ENCODE results near the gene HOATZ. TPM values are rescaled to one million over a fixed set of nuclear protein-coding genes. Genes with fewer than 3 reads are reported as not detected.
A peak's percentile ranks its signal among the peaks of the same experiment; 100 is the strongest.

The HOATZ gene
- total and polyA plus RNA-seq, 2 experiments from 2014 or later: not detected

- Histone ChIP-seq H3K9ac (no peak overlapping the region), H2AFZ (no peak overlapping the region; the same call in 1 of the 2 replicates), H3K27ac (no peak overlapping the region), H3K9me2 (ENCODE audit: insufficient read depth) (no peaks in the 10 kb centered on the region), H3F3A (ENCODE audit: insufficient read depth) (no peaks in the 10 kb centered on the region), H3K4me1 (ENCODE audit: insufficient read depth) (peaks cover 26% of the 10 kb centered on the region), H3K4me2 (ENCODE audit: unreplicated experiment) (no peak overlapping the region), H3K79me2 (ENCODE audit: insufficient read depth) (peaks cover 33% of the 10 kb centered on the region), H3K27me3 (replicated peaks; ENCODE audit: insufficient read depth) (no peaks in the 10 kb centered on the region), H3K9me3 (ENCODE audit: low read depth) (no peaks in the 10 kb centered on the region), H4K20me1 (ENCODE audit: insufficient read depth) (no peaks in the 10 kb centered on the region), H3K4me3 (no peak overlapping the region), H3K36me3 (ENCODE audit: low read depth) (no peaks in the 10 kb centered on the region)
- in situ Hi-C loops (cut with MboI): no loop called here
- no peak for DNase-seq
- TF ChIP-seq EZH2 (IDR thresholded peaks at IDR 0.05; ENCODE audit: insufficient read depth, poor library complexity, severe bottlenecking): no peak
- no peak for TF ChIP-seq EZH2phosphoT487 (IDR thresholded peaks at IDR 0.05; ENCODE audit: insufficient read depth, low read depth)
- 96 to 97% methylated on average over 1 of the region's 1 CpG for WGBS, 2 experiments (ENCODE audit: low coverage in 1 of 2, low lambda C conversion rate in 2 of 2, missing lambda C conversion rate in 2 of 2)
Measured at GRCh38 chr11:111538407-111539114, 24.0 kb downstream of the HOATZ start.

GRCh38 chr11:111539426-111540113 lies 25.0 kb downstream of the HOATZ start:
- WGBS, 2 experiments (ENCODE audit: low coverage in 1 of 2, low lambda C conversion rate in 2 of 2, missing lambda C conversion rate in 2 of 2): 95 to 97% methylated on average over 9 of the region's 9 CpGs
- peak overlapping the region; percentile 86 for H2AFZ ChIP-seq
- TF ChIP-seq EZH2 (IDR thresholded peaks at IDR 0.05; ENCODE audit: insufficient read depth, poor library complexity, severe bottlenecking) (no peak), EZH2phosphoT487 (IDR thresholded peaks at IDR 0.05; ENCODE audit: insufficient read depth, low read depth) (no peak)
- H3K9me3 ChIP-seq (ENCODE audit: low read depth): no peaks in the 10 kb centered on the region
- peak overlapping the region; percentile 98 for H3K4me2 ChIP-seq (ENCODE audit: unreplicated experiment)
- H3K27ac ChIP-seq: no peak overlapping the region
- DNase-seq: no peak
- H3K79me2 ChIP-seq (ENCODE audit: insufficient read depth): peaks cover 41% of the 10 kb centered on the region
- no peaks in the 10 kb centered on the region for H3F3A ChIP-seq (ENCODE audit: insufficient read depth)
- peaks cover 6% of the 10 kb centered on the region for H3K36me3 ChIP-seq (ENCODE audit: low read depth)
- H3K27me3 ChIP-seq (replicated peaks; ENCODE audit: insufficient read depth): no peaks in the 10 kb centered on the region
- peak overlapping the region; percentile 90 for H3K4me3 ChIP-seq
- H3K9me2 ChIP-seq (ENCODE audit: insufficient read depth): no peaks in the 10 kb centered on the region
- H4K20me1 ChIP-seq (ENCODE audit: insufficient read depth): no peaks in the 10 kb centered on the region
- in situ Hi-C loops (cut with MboI): no loop called here
- H3K4me1 ChIP-seq (ENCODE audit: insufficient read depth): peaks cover 36% of the 10 kb centered on the region
- H3K9ac ChIP-seq: peak overlapping the region; percentile 90

DNA sequence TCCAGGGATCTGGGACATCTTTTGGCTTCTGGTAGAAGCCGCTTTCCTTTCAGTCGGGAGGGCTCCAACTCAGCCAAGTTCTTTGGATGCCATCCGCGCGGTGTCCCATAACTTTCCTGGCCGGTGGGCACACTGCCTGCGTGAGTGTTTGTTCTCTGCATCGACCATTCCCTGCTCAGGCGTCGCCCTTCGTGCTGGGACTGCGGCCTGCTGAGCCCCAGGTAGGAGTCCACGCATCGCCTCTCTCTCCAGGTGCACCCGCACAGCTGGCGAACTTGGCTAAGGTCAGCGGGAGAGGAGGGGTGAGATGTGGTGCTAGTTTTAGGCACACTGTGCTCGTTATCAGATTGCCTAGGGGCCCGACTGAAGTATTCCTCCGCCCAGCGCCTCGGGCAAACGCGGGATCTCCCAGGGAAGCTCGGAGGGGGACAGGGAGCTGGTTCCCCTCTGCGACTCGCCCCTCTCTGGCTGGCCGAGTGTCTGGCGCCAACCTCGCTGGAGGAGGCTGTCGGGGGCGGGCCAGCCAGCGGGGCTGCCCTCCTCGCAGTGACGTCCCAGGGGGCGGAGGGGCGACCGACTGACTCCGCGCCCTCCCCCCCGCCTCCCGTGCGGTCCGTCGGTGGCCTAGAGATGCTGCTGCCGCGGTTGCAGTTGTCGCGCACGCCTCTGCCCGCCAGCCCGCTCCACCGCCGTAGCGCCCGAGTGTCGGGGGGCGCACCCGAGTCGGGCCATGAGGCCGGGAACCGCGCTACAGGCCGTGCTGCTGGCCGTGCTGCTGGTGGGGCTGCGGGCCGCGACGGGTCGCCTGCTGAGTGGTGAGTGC lies 25.7 kb downstream of the HOATZ start, which contains the start of gene LAYN:
Gene LAYN, plus strand, starts transcription at position 607 of the 823 bp plus-strand sequence. Its CDS starts 124 bp downstream, at position 731.
- Histone ChIP-seq H4K20me1 (ENCODE audit: insufficient read depth) (no peaks in the 10 kb centered on the region), H3K4me2 (ENCODE audit: unreplicated experiment) (peak within 1 kb of the TSS; percentile 98), H3K9me3 (ENCODE audit: low read depth) (no peaks in the 10 kb centered on the region), H3F3A (ENCODE audit: insufficient read depth) (no peaks in the 10 kb centered on the region), H3K4me1 (ENCODE audit: insufficient read depth) (peaks cover 36% of the 10 kb centered on the region), H3K9me2 (ENCODE audit: insufficient read depth) (no peaks in the 10 kb centered on the region), H3K27ac (peak within 1 kb of the TSS; percentile 70), H3K79me2 (ENCODE audit: insufficient read depth) (peaks cover 42% of the 10 kb centered on the region), H2AFZ (peak within 1 kb of the TSS; percentile 86), H3K27me3 (replicated peaks; ENCODE audit: insufficient read depth) (no peaks in the 10 kb centered on the region), H3K4me3 (peak within 1 kb of the TSS; percentile 90), H3K36me3 (ENCODE audit: low read depth) (peaks cover 9% of the 10 kb centered on the region), H3K9ac (peak within 1 kb of the TSS; percentile 90)
- TF ChIP-seq EZH2 (IDR thresholded peaks at IDR 0.05; ENCODE audit: insufficient read depth, poor library complexity, severe bottlenecking): no peak
- TF ChIP-seq EZH2phosphoT487 (IDR thresholded peaks at IDR 0.05; ENCODE audit: insufficient read depth, low read depth): no peak
- in situ Hi-C loops (cut with MboI): no loop called here
- WGBS, 2 experiments (ENCODE audit: low coverage in 1 of 2, low lambda C conversion rate in 2 of 2, missing lambda C conversion rate in 2 of 2): 11 to 16% methylated on average over 48 to 49 of the region's 70 CpGs
- peak; percentile 89 for DNase-seq

- no peaks in the 10 kb centered on the region for H4K20me1 ChIP-seq (ENCODE audit: insufficient read depth)
- H3K9ac ChIP-seq: peak overlapping the region; percentile 90
- no peaks in the 10 kb centered on the region for H3K9me2 ChIP-seq (ENCODE audit: insufficient read depth)
- in situ Hi-C loops (cut with MboI): no loop called here
- H3K4me1 ChIP-seq (ENCODE audit: insufficient read depth): peaks cover 36% of the 10 kb centered on the region
- H3K9me3 ChIP-seq (ENCODE audit: low read depth): no peaks in the 10 kb centered on the region
- H3K27me3 ChIP-seq (replicated peaks; ENCODE audit: insufficient read depth): no peaks in the 10 kb centered on the region
- no peaks in the 10 kb centered on the region for H3F3A ChIP-seq (ENCODE audit: insufficient read depth)
- H3K79me2 ChIP-seq (ENCODE audit: insufficient read depth): peaks cover 42% of the 10 kb centered on the region
- H3K36me3 ChIP-seq (ENCODE audit: low read depth): peaks cover 9% of the 10 kb centered on the region
- DNase-seq: no peak
- TF ChIP-seq EZH2phosphoT487 (IDR thresholded peaks at IDR 0.05; ENCODE audit: insufficient read depth, low read depth) (no peak), EZH2 (IDR thresholded peaks at IDR 0.05; ENCODE audit: insufficient read depth, poor library complexity, severe bottlenecking) (no peak)
- peak overlapping the region; percentile 86 for H2AFZ ChIP-seq
- WGBS, 2 experiments (ENCODE audit: low coverage in 1 of 2, low lambda C conversion rate in 2 of 2, missing lambda C conversion rate in 2 of 2): 0 to 3% methylated on average over 11 to 13 of the region's 22 CpGs
- peak overlapping the region; percentile 90 for H3K4me3 ChIP-seq
- H3K27ac ChIP-seq: peak overlapping the region; percentile 70
- peak overlapping the region; percentile 98 for H3K4me2 ChIP-seq (ENCODE audit: unreplicated experiment)
Measured at GRCh38 chr11:111540937-111541253, 26.3 kb downstream of the HOATZ start.
